Activated CD4-positive, alpha-beta memory T cell treated with anti-CD3 and anti-CD28 coated beads, Interleukin-2, amount 10 ng/mL, durations not matched to agents 7 days and 5 days (primary cell): ENCODE data around the gene MFSD6. TPM values are rescaled to one million over a fixed set of nuclear protein-coding genes. Genes with fewer than 3 reads are reported as not detected.
"Not testable (repeated sequence)": the region's sequence is repeated elsewhere in the genome, so short reads cannot be mapped to it uniquely, and the experiment has no call there.

ENCODE experiments used
- CTCF ChIA-PET: fragments of 350-600 bp; sonication (Branson Sonifier 250); formaldehyde crosslinking; loops from one replicate; lab custom pipeline; 2021; ENCODE audit warnings: antibody characterized with exemption, inconsistent platforms; lab: Charles Lee
- POLR2A ChIA-PET: fragments of 350-600 bp; sonication (Branson Sonifier 250); formaldehyde crosslinking; loops from one replicate; lab custom pipeline; 2021; ENCODE audit warnings: antibody characterized with exemption; lab: Charles Lee
- DNase-seq: peaks from one replicate; pipeline ENCODE4 v3.0.0-alpha.2; 2020
- H3K27ac Mint-ChIP-seq: one replicate; pipeline ENCODE4 v1.8.0; 2021; ENCODE audit warnings: mild to moderate bottlenecking, mixed read lengths
- H3K27me3 Mint-ChIP-seq: one replicate; pipeline ENCODE4 v1.8.0; 2021; ENCODE audit warnings: mixed read lengths
- H3K36me3 Mint-ChIP-seq: one replicate; pipeline ENCODE4 v1.8.0; 2021; ENCODE audit warnings: low read depth, mixed read lengths
- H3K4me1 Mint-ChIP-seq: one replicate; pipeline ENCODE4 v1.8.0; 2021; ENCODE audit warnings: mixed read lengths
- H3K4me3 Mint-ChIP-seq: one replicate; pipeline ENCODE4 v1.8.0; 2021; ENCODE audit warnings: mild to moderate bottlenecking, mixed read lengths
- H3K9me3 Mint-ChIP-seq: one replicate; pipeline ENCODE4 v1.8.0; 2021; ENCODE audit warnings: mixed read lengths
- total RNA-seq, 2 experiments: library from RNA; stranded (reverse); gene quantifications; one replicate each; pipeline ENCODE4 v1.2.3, GENCODE V29; 2021

The MFSD6 gene
- total RNA-seq, 2 experiments from 2014 or later, result 36.6 to 39.0 TPM

GRCh38 chr2:190481339-190481738, 73.2 kb downstream of the MFSD6 start:
- no peaks in the 10 kb centered on the region for H3K27me3 Mint-ChIP-seq
- POLR2A ChIA-PET, result interaction anchor here (1.2 kb wide), 1 partner anchor 53 kb away, joined by 3 read pairs; the partner anchor contains the start of gene NEMP2
- no peaks in the 10 kb centered on the region for H3K9me3 Mint-ChIP-seq
- CTCF ChIA-PET, result no interaction called here
- DNase-seq, result no peak
- peaks cover 11% of the 10 kb centered on the region for H3K36me3 Mint-ChIP-seq
- no peak overlapping the region for H3K4me3 Mint-ChIP-seq
- H3K4me1 Mint-ChIP-seq, result no peaks in the 10 kb centered on the region
- H3K27ac Mint-ChIP-seq, result no peak overlapping the region

- H3K9me3 Mint-ChIP-seq, result no peaks in the 10 kb centered on the region
- POLR2A ChIA-PET, result no interaction called here
- CTCF ChIA-PET, result no interaction called here
Observed at GRCh38 chr2:190482451-190482850, 74.3 kb downstream of the MFSD6 start.

GRCh38 chr2:190486037-190486623, 78.0 kb downstream of the MFSD6 start:
- no peaks in the 10 kb centered on the region for H3K9me3 Mint-ChIP-seq
- POLR2A ChIA-PET, result no interaction called here
- no peak overlapping the region for H3K4me3 Mint-ChIP-seq
- H3K36me3 Mint-ChIP-seq, result peaks cover 50% of the 10 kb centered on the region
- CTCF ChIA-PET, result no interaction called here
- peaks cover 8% of the 10 kb centered on the region for H3K4me1 Mint-ChIP-seq
- no peak overlapping the region for H3K27ac Mint-ChIP-seq
- H3K27me3 Mint-ChIP-seq, result no peaks in the 10 kb centered on the region
- no peak for DNase-seq

More at GRCh38 chr2:190482451-190482850, 74.3 kb downstream of the MFSD6 start:
- Mint-ChIP-seq H3K27me3 (no peaks in the 10 kb centered on the region), H3K27ac (no peak overlapping the region), H3K4me3 (no peak overlapping the region), H3K4me1 (no peaks in the 10 kb centered on the region), H3K36me3 (peaks cover 17% of the 10 kb centered on the region)
- DNase-seq, result no peak

GRCh38 chr2:190488516-190489233, 80.5 kb downstream of the MFSD6 start:
- CTCF ChIA-PET, result no interaction called here
- no peak for DNase-seq
- Mint-ChIP-seq H3K36me3 (peaks cover 69% of the 10 kb centered on the region), H3K9me3 (peaks cover 17% of the 10 kb centered on the region), H3K4me3 (no peak overlapping the region), H3K27me3 (no peaks in the 10 kb centered on the region), H3K27ac (no peak overlapping the region), H3K4me1 (peaks cover 10% of the 10 kb centered on the region)
- POLR2A ChIA-PET, result no interaction called here

GRCh38 chr2:190489475-190489874, 81.3 kb downstream of the MFSD6 start:
- peaks cover 77% of the 10 kb centered on the region for H3K36me3 Mint-ChIP-seq
- POLR2A ChIA-PET, result no interaction called here
- no peak overlapping the region for H3K27ac Mint-ChIP-seq
- H3K27me3 Mint-ChIP-seq, result no peaks in the 10 kb centered on the region
- CTCF ChIA-PET, result no interaction called here
- no peak overlapping the region for H3K4me3 Mint-ChIP-seq
- no peak for DNase-seq
- peaks cover 17% of the 10 kb centered on the region for H3K9me3 Mint-ChIP-seq
- H3K4me1 Mint-ChIP-seq, result peaks cover 18% of the 10 kb centered on the region

- Mint-ChIP-seq H3K4me1 (peaks cover 28% of the 10 kb centered on the region), H3K4me3 (no peak overlapping the region), H3K36me3 (peaks cover 82% of the 10 kb centered on the region), H3K27me3 (no peaks in the 10 kb centered on the region), H3K27ac (no peak overlapping the region), H3K9me3 (peaks cover 17% of the 10 kb centered on the region)
- POLR2A ChIA-PET, result no interaction called here
- no peak for DNase-seq
- CTCF ChIA-PET, result no interaction called here
Observed at GRCh38 chr2:190490502-190490901, 82.3 kb downstream of the MFSD6 start.

- Mint-ChIP-seq H3K4me3 (no peak overlapping the region), H3K27me3 (no peaks in the 10 kb centered on the region), H3K4me1 (peaks cover 29% of the 10 kb centered on the region), H3K27ac (no peak overlapping the region), H3K9me3 (peaks cover 22% of the 10 kb centered on the region), H3K36me3 (peaks cover 81% of the 10 kb centered on the region)
- no peak for DNase-seq
- ChIA-PET POLR2A (no interaction called here), CTCF (interaction anchor here (0.9 kb wide), 1 partner anchor 19 kb away, joined by 3 read pairs; no protein-coding TSS in a partner anchor)
Observed at GRCh38 chr2:190493095-190493494, 84.9 kb downstream of the MFSD6 start.

- POLR2A ChIA-PET, H3K27me3 Mint-ChIP-seq, H3K4me3 Mint-ChIP-seq, DNase-seq, CTCF ChIA-PET, H3K27ac Mint-ChIP-seq: not testable (repeated sequence)
- Mint-ChIP-seq H3K9me3 (peaks cover 22% of the 10 kb centered on the region), H3K4me1 (peaks cover 22% of the 10 kb centered on the region), H3K36me3 (peaks cover 78% of the 10 kb centered on the region)
Observed at GRCh38 chr2:190494600-190495227, 86.6 kb downstream of the MFSD6 start.

GRCh38 chr2:190497428-190497827, 89.3 kb downstream of the MFSD6 start:
- Mint-ChIP-seq H3K27ac (peak overlapping the region; percentile 57), H3K27me3 (no peaks in the 10 kb centered on the region), H3K4me3 (no peak overlapping the region), H3K4me1 (peaks cover 22% of the 10 kb centered on the region), H3K36me3 (peaks cover 66% of the 10 kb centered on the region), H3K9me3 (peaks cover 13% of the 10 kb centered on the region)
- no peak for DNase-seq
- CTCF ChIA-PET, result no interaction called here
- POLR2A ChIA-PET, result no interaction called here

- peaks cover 14% of the 10 kb centered on the region for H3K4me1 Mint-ChIP-seq
- ChIA-PET CTCF (no interaction called here), POLR2A (no interaction called here)
- peaks cover 5% of the 10 kb centered on the region for H3K9me3 Mint-ChIP-seq
- H3K27me3 Mint-ChIP-seq, result no peaks in the 10 kb centered on the region
- DNase-seq, result no peak
- H3K4me3 Mint-ChIP-seq, result no peak overlapping the region
- no peak overlapping the region for H3K27ac Mint-ChIP-seq
- peaks cover 59% of the 10 kb centered on the region for H3K36me3 Mint-ChIP-seq
Observed at GRCh38 chr2:190499273-190499672, 91.1 kb downstream of the MFSD6 start.

GRCh38 chr2:190500054-190500502, 91.9 kb downstream of the MFSD6 start:
- Mint-ChIP-seq H3K4me1 (peaks cover 6% of the 10 kb centered on the region), H3K4me3 (no peak overlapping the region), H3K9me3 (peaks cover 5% of the 10 kb centered on the region), H3K27ac (no peak overlapping the region), H3K36me3 (peaks cover 58% of the 10 kb centered on the region), H3K27me3 (no peaks in the 10 kb centered on the region)
- ChIA-PET CTCF (no interaction called here), POLR2A (no interaction called here)
- DNase-seq, result no peak

- Mint-ChIP-seq H3K36me3 (peaks cover 57% of the 10 kb centered on the region), H3K4me3 (no peak overlapping the region)
- POLR2A ChIA-PET, result no interaction called here
Observed at GRCh38 chr2:190501231-190501630, 93.1 kb downstream of the MFSD6 start.

GRCh38 chr2:190501702-190502407, 93.7 kb downstream of the MFSD6 start:
- Mint-ChIP-seq H3K4me1 (no peaks in the 10 kb centered on the region), H3K9me3 (no peaks in the 10 kb centered on the region), H3K27ac (no peak overlapping the region), H3K4me3 (no peak overlapping the region), H3K27me3 (no peaks in the 10 kb centered on the region), H3K36me3 (peaks cover 58% of the 10 kb centered on the region)
- CTCF ChIA-PET, result interaction anchor here (1.0 kb wide), 1 partner anchor 24 kb away, joined by 3 read pairs; no protein-coding TSS in a partner anchor
- no peak for DNase-seq
- POLR2A ChIA-PET, result no interaction called here

More at GRCh38 chr2:190501231-190501630, 93.1 kb downstream of the MFSD6 start:
- Mint-ChIP-seq H3K9me3 (no peaks in the 10 kb centered on the region), H3K27ac (peak overlapping the region; percentile 3), H3K27me3 (no peaks in the 10 kb centered on the region), H3K4me1 (no peaks in the 10 kb centered on the region)
- CTCF ChIA-PET, result no interaction called here
- DNase-seq, result no peak
